Endodermal cell (in vitro differentiated cells): ENCODE results near the gene ZNF536. TPM values are rescaled to one million over a fixed set of nuclear protein-coding genes. Genes with fewer than 3 reads are reported as not detected.
A peak's percentile ranks its signal among the peaks of the same experiment; 100 is the strongest.

ENCODE experiments used
- DNase-seq: peaks from one replicate; pipeline ENCODE4 v3.0.0-alpha.2; 2017
- H3K27ac ChIP-seq: 2 replicates; pipeline ENCODE4 v1.5.1; 2013; ENCODE audit warnings: mild to moderate bottlenecking, low read depth, low read length, moderate library complexity
- H3K27me3 ChIP-seq: 2 replicates; pipeline ENCODE4 v1.6.1; 2013; ENCODE audit warnings: mild to moderate bottlenecking, low read length, moderate library complexity; ENCODE audit not compliant: insufficient read depth, control insufficient read depth, poor library complexity, severe bottlenecking
- H3K36me3 ChIP-seq: 2 replicates; pipeline ENCODE4 v1.7.0; 2013; ENCODE audit warnings: mild to moderate bottlenecking, low read length, moderate library complexity; ENCODE audit not compliant: control insufficient read depth, insufficient read depth
- H3K4me1 ChIP-seq: one replicate; pipeline ENCODE4 v1.7.0; 2013; ENCODE audit warnings: low read length; ENCODE audit not compliant: control insufficient read depth, insufficient read depth
- H3K4me3 ChIP-seq: 2 replicates; pipeline ENCODE4 v1.5.1; 2013; ENCODE audit warnings: mild to moderate bottlenecking, low read length, moderate library complexity
- H3K9ac ChIP-seq: 2 replicates; pipeline ENCODE4 v1.6.1; 2013; ENCODE audit warnings: mild to moderate bottlenecking, low read length, moderate library complexity; ENCODE audit not compliant: poor library complexity, severe bottlenecking; ENCODE audit errors: extremely low read depth
- H3K9me3 ChIP-seq: 2 replicates; pipeline ENCODE4 v1.6.1; 2013; ENCODE audit warnings: mild to moderate bottlenecking, low read length, moderate library complexity; ENCODE audit not compliant: control insufficient read depth
- H3K27ac Mint-ChIP-seq: 2 replicates; pipeline ENCODE4 v1.8.0; 2020; ENCODE audit warnings: mixed read lengths
- H3K27me3 Mint-ChIP-seq: 2 replicates; pipeline ENCODE4 v1.8.0; 2021; ENCODE audit warnings: mild to moderate bottlenecking, mixed read lengths; ENCODE audit not compliant: insufficient read depth
- H3K36me3 Mint-ChIP-seq: 2 replicates; pipeline ENCODE4 v1.8.0; 2020; ENCODE audit warnings: low read depth, mixed read lengths
- H3K4me1 Mint-ChIP-seq: 2 replicates; pipeline ENCODE4 v1.8.0; 2020; ENCODE audit warnings: mixed read lengths
- H3K4me3 Mint-ChIP-seq: 2 replicates; pipeline ENCODE4 v1.8.0; 2020; ENCODE audit warnings: mild to moderate bottlenecking, moderate library complexity, mixed read lengths
- H3K9me3 Mint-ChIP-seq: 2 replicates; pipeline ENCODE4 v1.8.0; 2020; ENCODE audit warnings: mild to moderate bottlenecking, mixed read lengths
- CTCF ChIP-seq: fragments of 200-600 bp; sonication (generic); conservative IDR thresholded peaks from 2 replicates; pipeline ENCODE4 v1.5.0; 2021; ENCODE audit warnings: antibody characterized with exemption, mild to moderate bottlenecking
- WGBS, 2 experiments: methylation state at CpG; one replicate each; pipeline versions ENCODE4 v1.1.5 to v1.1.7; 2013; ENCODE audit warnings: missing lambda C conversion rate in 2 of 2, mixed read lengths in 1 of 2; ENCODE audit not compliant: insufficient coverage in 1 of 2, insufficient read length in 1 of 2; 5-methylcytosine and 5-hydroxymethylcytosine counted together
- total RNA-seq, 2 donors: library from RNA; stranded (reverse); fragmentation: NEBNext Ultra II Directional in 1 of 2; extraction: Animal tissue kit (Norgen Biotek cat#: 25700) in 1 of 2; gene quantifications; 2 replicates in 1 of 2; 3 replicates in 1 of 2; pipeline ENCODE4 v1.2.1, GENCODE V29; 2021

ZNF536 gene
- total RNA-seq, 2 donors from 2014 or later = not detected

GRCh38 chr19:30379841-30380610 is 7.8 kb downstream of the ZNF536 start:
- Histone ChIP-seq H3K4me1 (no peaks in the 10 kb centered on the region), H3K27ac (no peak overlapping the region), H3K4me3 (no peak overlapping the region), H3K27me3 (peaks cover 36% of the 10 kb centered on the region), H3K9ac (no peak overlapping the region), H3K36me3 (no peaks in the 10 kb centered on the region), H3K9me3 (no peaks in the 10 kb centered on the region)
- no peaks in the 10 kb centered on the region for H3K36me3 Mint-ChIP-seq
- H3K27ac Mint-ChIP-seq = no peak overlapping the region
- no peaks in the 10 kb centered on the region for H3K4me1 Mint-ChIP-seq
- H3K9me3 Mint-ChIP-seq = no peaks in the 10 kb centered on the region
- H3K4me3 Mint-ChIP-seq = no peak overlapping the region
- peaks cover 31% of the 10 kb centered on the region for H3K27me3 Mint-ChIP-seq
- WGBS, 2 experiments = 83 to 95% methylated on average over 4 to 14 of the region's 14 CpGs
- TF ChIP-seq CTCF = no peak
- no peak for DNase-seq

GRCh38 chr19:30381366-30381765 is 9.2 kb downstream of the ZNF536 start:
- no peak for DNase-seq
- no peak overlapping the region for H3K4me3 Mint-ChIP-seq
- H3K27me3 ChIP-seq = peaks cover 23% of the 10 kb centered on the region
- H3K4me3 ChIP-seq = no peak overlapping the region
- H3K36me3 Mint-ChIP-seq = no peaks in the 10 kb centered on the region
- H3K4me1 ChIP-seq = no peaks in the 10 kb centered on the region
- TF ChIP-seq CTCF = no peak
- H3K27ac Mint-ChIP-seq = no peak overlapping the region
- H3K9me3 ChIP-seq = no peaks in the 10 kb centered on the region
- H3K27me3 Mint-ChIP-seq = peaks cover 20% of the 10 kb centered on the region
- no peaks in the 10 kb centered on the region for H3K36me3 ChIP-seq
- H3K27ac ChIP-seq = no peak overlapping the region
- WGBS, 2 experiments = 88 to 100% methylated on average over 3 to 4 of the region's 4 CpGs
- H3K4me1 Mint-ChIP-seq = no peaks in the 10 kb centered on the region
- H3K9ac ChIP-seq = no peak overlapping the region
- H3K9me3 Mint-ChIP-seq = no peaks in the 10 kb centered on the region

- WGBS, 2 experiments = 84 to 98% methylated on average over 4 to 9 of the region's 9 CpGs
- Histone ChIP-seq H3K9me3 (no peaks in the 10 kb centered on the region), H3K27me3 (peaks cover 5% of the 10 kb centered on the region), H3K4me1 (no peaks in the 10 kb centered on the region), H3K27ac (no peak overlapping the region), H3K4me3 (no peak overlapping the region), H3K9ac (no peak overlapping the region), H3K36me3 (no peaks in the 10 kb centered on the region)
- peaks cover 1% of the 10 kb centered on the region for H3K27me3 Mint-ChIP-seq
- H3K4me1 Mint-ChIP-seq = no peaks in the 10 kb centered on the region
- no peak overlapping the region for H3K27ac Mint-ChIP-seq
- peak; percentile 26 for DNase-seq
- no peaks in the 10 kb centered on the region for H3K36me3 Mint-ChIP-seq
- no peaks in the 10 kb centered on the region for H3K9me3 Mint-ChIP-seq
- H3K4me3 Mint-ChIP-seq = no peak overlapping the region
- TF ChIP-seq CTCF = no peak
Measured at GRCh38 chr19:30385174-30385573, 13.0 kb downstream of the ZNF536 start.
